ENCODE data around the gene DNAJC11. TPM values are rescaled to one million over a fixed set of nuclear protein-coding genes. Genes with fewer than 3 reads are reported as not detected.

The DNAJC11 gene
- total RNA-seq, 4 donors from 2014 or later = 28.2 to 45.5 (median 35.9) TPM

GRCh38 chr1:6627841-6628545, 73.6 kb downstream of the DNAJC11 start:
- H3K36me3 ChIP-seq = peaks cover 21 to 23% of the 10 kb centered on the region in 2 donors
- H3K4me1 ChIP-seq = peaks cover 29% of the 10 kb centered on the region in 2 donors
- no peak overlapping the region for H3K27ac ChIP-seq
- H3K27me3 ChIP-seq = no peaks in the 10 kb centered on the region
- no peaks in the 10 kb centered on the region for H3K9me3 ChIP-seq
- intact Hi-C loops (cut with DNase I) = no loop called here
- 88 to 89% methylated on average over 17 to 19 of the region's 21 CpGs for WGBS, 2 donors
- no peak for DNase-seq
- H3K4me3 ChIP-seq (replicated peaks in 1 of 3) = no peak overlapping the region
- TF ChIP-seq POLR2A (IDR thresholded peaks at IDR 0.05) = no peak
- TF ChIP-seq, protein P1, sequence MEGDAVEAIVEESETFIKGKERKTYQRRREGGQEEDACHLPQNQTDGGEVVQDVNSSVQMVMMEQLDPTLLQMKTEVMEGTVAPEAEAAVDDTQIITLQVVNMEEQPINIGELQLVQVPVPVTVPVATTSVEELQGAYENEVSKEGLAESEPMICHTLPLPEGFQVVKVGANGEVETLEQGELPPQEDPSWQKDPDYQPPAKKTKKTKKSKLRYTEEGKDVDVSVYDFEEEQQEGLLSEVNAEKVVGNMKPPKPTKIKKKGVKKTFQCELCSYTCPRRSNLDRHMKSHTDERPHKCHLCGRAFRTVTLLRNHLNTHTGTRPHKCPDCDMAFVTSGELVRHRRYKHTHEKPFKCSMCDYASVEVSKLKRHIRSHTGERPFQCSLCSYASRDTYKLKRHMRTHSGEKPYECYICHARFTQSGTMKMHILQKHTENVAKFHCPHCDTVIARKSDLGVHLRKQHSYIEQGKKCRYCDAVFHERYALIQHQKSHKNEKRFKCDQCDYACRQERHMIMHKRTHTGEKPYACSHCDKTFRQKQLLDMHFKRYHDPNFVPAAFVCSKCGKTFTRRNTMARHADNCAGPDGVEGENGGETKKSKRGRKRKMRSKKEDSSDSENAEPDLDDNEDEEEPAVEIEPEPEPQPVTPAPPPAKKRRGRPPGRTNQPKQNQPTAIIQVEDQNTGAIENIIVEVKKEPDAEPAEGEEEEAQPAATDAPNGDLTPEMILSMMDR (IDR thresholded peaks at IDR 0.05) = no peak

- DNase-seq = no peak
- H3K9me3 ChIP-seq = no peaks in the 10 kb centered on the region
- H3K4me1 ChIP-seq = peaks cover 36 to 39% of the 10 kb centered on the region in 2 donors
- H3K36me3 ChIP-seq = peaks cover 13 to 15% of the 10 kb centered on the region in 2 donors
- intact Hi-C loops (cut with DNase I) = no loop called here
- TF ChIP-seq, protein P1 (IDR thresholded peaks at IDR 0.05) = no peak
- no peak for TF ChIP-seq POLR2A (IDR thresholded peaks at IDR 0.05)
- H3K27me3 ChIP-seq = no peaks in the 10 kb centered on the region
- no peak overlapping the region for H3K27ac ChIP-seq
- no peak overlapping the region for H3K4me3 ChIP-seq (replicated peaks in 1 of 3)
- 91 to 97% methylated on average over 8 to 9 of the region's 9 CpGs for WGBS, 2 donors
Measured at GRCh38 chr1:6627031-6627430, 74.6 kb downstream of the DNAJC11 start.

GRCh38 chr1:6625584-6626149, 75.9 kb downstream of the DNAJC11 start:
- H3K4me1 ChIP-seq = peaks cover 40 to 45% of the 10 kb centered on the region in 2 donors
- intact Hi-C loops (cut with DNase I) = no loop called here
- TF ChIP-seq POLR2A (IDR thresholded peaks at IDR 0.05) = no peak
- TF ChIP-seq, protein P1 (IDR thresholded peaks at IDR 0.05) = no peak
- H3K27me3 ChIP-seq = no peaks in the 10 kb centered on the region
- DNase-seq = no peak
- no peaks in the 10 kb centered on the region for H3K9me3 ChIP-seq
- peaks cover 18 to 22% of the 10 kb centered on the region in 2 donors for H3K36me3 ChIP-seq
- peak overlapping the region; percentile 20 to 64 (median 57) for H3K4me3 ChIP-seq (replicated peaks in 1 of 3)
- WGBS, 2 donors = 14 to 18% methylated on average over 14 to 17 of the region's 32 CpGs
- H3K27ac ChIP-seq = peak overlapping the region; percentile 85 to 96 (median 95)

DNA sequence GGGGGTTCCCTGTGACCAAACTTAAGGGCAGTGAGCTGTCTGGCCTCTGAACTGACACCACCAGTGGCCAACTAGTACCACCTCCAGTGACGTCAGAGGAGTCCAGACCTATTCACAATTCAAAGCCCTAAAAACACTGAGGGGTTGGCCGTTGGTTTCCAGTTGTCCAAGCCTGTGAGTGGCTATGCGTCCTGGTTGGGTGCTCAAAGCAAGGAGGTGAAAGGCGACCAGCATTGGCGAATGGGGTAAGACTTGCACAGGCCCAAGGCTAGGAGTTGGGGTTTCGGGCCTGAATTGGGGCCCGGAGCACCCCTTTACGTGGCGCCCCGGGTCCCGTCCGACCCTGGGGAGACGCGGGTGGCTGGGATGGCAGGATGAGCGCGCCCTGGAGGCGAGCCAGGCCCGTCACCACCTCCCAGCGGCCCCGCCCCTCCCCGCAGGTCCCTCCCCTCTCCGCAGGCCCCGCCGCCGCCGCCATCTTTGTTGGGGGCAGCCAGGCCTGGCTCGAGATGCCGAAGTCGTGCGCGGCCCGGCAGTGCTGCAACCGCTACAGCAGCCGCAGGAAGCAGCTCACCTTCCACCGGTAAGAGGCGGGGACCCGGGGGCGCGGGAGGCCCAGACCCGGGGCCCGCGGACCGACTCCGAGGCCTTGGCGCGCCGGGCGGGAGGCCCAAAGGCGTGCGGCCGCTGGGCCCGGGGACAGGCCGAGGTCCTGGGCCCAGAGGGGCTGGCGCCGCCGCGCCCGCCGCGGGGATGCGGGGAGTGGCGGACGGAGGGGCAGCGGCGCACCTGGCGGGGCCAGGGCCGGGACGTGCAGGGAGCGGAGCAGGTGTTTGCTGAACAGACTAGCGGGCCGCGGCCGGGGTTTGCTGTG, 76.7 kb downstream of the DNAJC11 start, which contains the start of gene THAP3:
TSS of gene THAP3 (plus strand) at position 159 of the 874 bp plus-strand sequence. CDS start at position 510, 351 bp downstream.
- H3K4me3 ChIP-seq (replicated peaks in 1 of 3) = peak within 1 kb of the TSS; percentile 20 to 64 (median 57)
- DNase-seq = peak; percentile 85 to 86
- H3K9me3 ChIP-seq = no peaks in the 10 kb centered on the region
- peaks cover 22 to 27% of the 10 kb centered on the region in 2 donors for H3K36me3 ChIP-seq
- intact Hi-C loops (cut with DNase I) = no loop called here
- 0 to 11% methylated on average over 1 to 6 of the region's 73 CpGs for WGBS, 2 donors
- peaks cover 40 to 45% of the 10 kb centered on the region in 2 donors for H3K4me1 ChIP-seq
- peak within 1 kb of the TSS; percentile 85 to 96 (median 95) for H3K27ac ChIP-seq
- H3K27me3 ChIP-seq = no peaks in the 10 kb centered on the region
- TF ChIP-seq, protein P1 (IDR thresholded peaks at IDR 0.05) = peak in 1 of 6 experiments; percentile 9
- TF ChIP-seq POLR2A (IDR thresholded peaks at IDR 0.05) = peak in 1 of 2 donors; percentile 71
